MM.1S (cell line): ENCODE measurements around the gene FASTKD3.

Source experiments
- DNase-seq: peaks from one replicate; pipeline ENCODE4 v3.0.0-alpha.2; 2015
- H2AFZ ChIP-seq: fragments of 300-600 bp; sonication (generic); 2 replicates; pipeline ENCODE4 v1.6.0; 2016; ENCODE audit warnings: antibody characterized with exemption, low read length
- H3F3A ChIP-seq: fragments of 300-600 bp; sonication (generic); 2 replicates; pipeline ENCODE4 v1.6.1; 2016; ENCODE audit warnings: mild to moderate bottlenecking, antibody characterized with exemption, low read length, moderate library complexity, mixed read lengths; ENCODE audit not compliant: insufficient read depth
- H3K27ac ChIP-seq: fragments of 300-600 bp; sonication (generic); 2 replicates; pipeline ENCODE4 v1.5.1; 2016; ENCODE audit warnings: mild to moderate bottlenecking, low read length
- H3K27me3 ChIP-seq: fragments of 300-600 bp; sonication (generic); replicated peaks from 2 replicates; pipeline ENCODE4 v1.6.0; 2016; ENCODE audit warnings: low read length; ENCODE audit not compliant: insufficient read depth
- H3K36me3 ChIP-seq: fragments of 300-600 bp; sonication (generic); replicated peaks from 2 replicates; pipeline ENCODE4 v1.6.1; 2016; ENCODE audit warnings: mild to moderate bottlenecking, low read length, mixed read lengths; ENCODE audit not compliant: insufficient read depth
- H3K4me1 ChIP-seq: fragments of 300-600 bp; sonication (generic); 2 replicates; pipeline ENCODE4 v1.6.1; 2016; ENCODE audit warnings: low read length, mixed read lengths
- H3K4me2 ChIP-seq: fragments of 300-600 bp; sonication (generic); 2 replicates; pipeline ENCODE4 v1.6.0; 2016; ENCODE audit warnings: low read depth, low read length
- H3K4me3 ChIP-seq: fragments of 300-600 bp; sonication (generic); 2 replicates; pipeline ENCODE4 v1.5.1; 2016; ENCODE audit warnings: low read length, mixed read lengths
- H3K79me2 ChIP-seq: fragments of 300-600 bp; sonication (generic); 2 replicates; pipeline ENCODE4 v1.6.1; 2016; ENCODE audit warnings: mixed run types, low read length, mixed read lengths
- H3K9ac ChIP-seq: fragments of 300-600 bp; sonication (generic); 2 replicates; pipeline ENCODE4 v1.6.1; 2016; ENCODE audit warnings: low read length, mixed read lengths
- H3K9me2 ChIP-seq: fragments of 300-600 bp; sonication (generic); replicated peaks from 2 replicates; pipeline ENCODE4 v1.6.1; 2016; ENCODE audit warnings: mild to moderate bottlenecking, low read length, mixed read lengths; ENCODE audit not compliant: insufficient read depth
- H3K9me3 ChIP-seq: fragments of 300-600 bp; sonication (generic); replicated peaks from 2 replicates; pipeline ENCODE4 v1.6.1; 2016; ENCODE audit warnings: mild to moderate bottlenecking, low read length, mixed read lengths; ENCODE audit not compliant: insufficient read depth
- H4K20me1 ChIP-seq: fragments of 300-600 bp; sonication (generic); 2 replicates; pipeline ENCODE4 v1.6.1; 2016; ENCODE audit warnings: mild to moderate bottlenecking, low read length, moderate library complexity, mixed read lengths; ENCODE audit not compliant: insufficient read depth
- EZH2 ChIP-seq: fragments of 300-600 bp; sonication (generic); optimal IDR thresholded peaks from 2 replicates; pipeline ENCODE3; 2017; ENCODE audit warnings: low read depth, mild to moderate bottlenecking, antibody characterized with exemption, low read length, mixed read lengths
- EZH2phosphoT487 ChIP-seq: fragments of 300-600 bp; sonication (generic); IDR thresholded peaks from 2 replicates; pipeline ENCODE4 v1.6.1; 2018; ENCODE audit warnings: antibody characterized with exemption, low read length
- TF ChIP-seq, protein P1 (sequence below): fragments of 300-600 bp; sonication (generic); IDR thresholded peaks from 2 replicates; pipeline ENCODE4 v1.5.1; 2016; ENCODE audit warnings: antibody characterized with exemption, low read length, mixed read lengths

FASTKD3 gene

DNA sequence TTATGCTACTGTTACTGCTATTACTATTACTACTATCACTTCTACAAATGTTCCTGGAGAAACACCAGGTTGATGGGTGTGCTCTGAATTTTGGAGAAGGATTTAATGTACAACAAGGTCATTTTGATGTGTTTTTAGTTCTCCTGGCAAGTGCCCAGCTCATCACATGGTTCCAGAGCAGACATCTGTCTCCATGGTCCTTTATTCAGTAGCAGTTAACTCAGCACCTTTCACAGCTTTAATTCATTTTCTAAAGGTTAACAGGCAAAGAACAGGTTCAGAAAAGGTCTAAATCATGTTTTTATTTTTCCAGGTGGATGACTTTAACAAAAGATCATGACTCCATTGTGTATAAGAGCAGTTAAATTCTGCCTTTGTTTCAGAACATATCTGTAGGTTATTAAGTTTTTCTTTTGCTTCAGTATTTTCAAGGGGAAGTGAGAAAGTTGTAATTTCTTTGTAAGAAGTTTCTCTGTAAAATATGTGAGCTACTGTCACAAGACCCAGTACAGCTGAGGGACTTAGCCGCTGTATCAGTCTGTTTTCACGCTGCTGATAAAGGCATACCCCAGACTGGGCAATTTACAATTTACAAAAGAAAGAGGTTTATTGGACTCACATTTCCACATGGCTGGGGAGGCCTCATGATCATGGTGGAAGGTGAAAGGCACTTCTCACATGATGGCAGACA, 42.1 kb upstream of the FASTKD3 start:
- Histone ChIP-seq H4K20me1 (no peaks in the 10 kb centered on the region), H3K27ac (no peak overlapping the region), H3K79me2 (no peaks in the 10 kb centered on the region)

DNA sequence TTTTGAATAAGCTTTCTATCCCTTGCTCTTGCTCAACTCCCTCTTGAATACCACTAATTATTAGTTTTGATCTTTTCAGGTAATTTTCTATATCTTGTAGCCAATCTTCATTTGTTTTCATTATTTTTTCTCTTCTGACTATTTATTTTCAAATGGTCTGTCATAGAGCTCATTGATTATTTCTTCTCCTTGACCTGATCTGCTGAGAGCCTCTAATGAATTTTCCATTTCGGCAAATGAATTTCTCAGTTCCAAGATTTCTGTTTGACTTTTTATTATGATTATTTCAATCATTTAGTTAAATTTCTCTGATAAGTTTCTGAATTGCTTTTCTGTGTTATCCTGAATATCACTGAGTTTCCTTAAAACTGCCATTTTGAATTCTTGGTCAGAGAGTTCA, 39.5 kb upstream of the FASTKD3 start:
- no peak overlapping the region for H3K9ac ChIP-seq
- no peaks in the 10 kb centered on the region for H3K27me3 ChIP-seq
- no peaks in the 10 kb centered on the region for H4K20me1 ChIP-seq
- no peaks in the 10 kb centered on the region for H3K9me2 ChIP-seq
- H3K27ac ChIP-seq: no peak overlapping the region
- no peak overlapping the region for H3K4me3 ChIP-seq
- TF ChIP-seq EZH2 (no peak), EZH2phosphoT487 (no peak)
- TF ChIP-seq, protein P1, sequence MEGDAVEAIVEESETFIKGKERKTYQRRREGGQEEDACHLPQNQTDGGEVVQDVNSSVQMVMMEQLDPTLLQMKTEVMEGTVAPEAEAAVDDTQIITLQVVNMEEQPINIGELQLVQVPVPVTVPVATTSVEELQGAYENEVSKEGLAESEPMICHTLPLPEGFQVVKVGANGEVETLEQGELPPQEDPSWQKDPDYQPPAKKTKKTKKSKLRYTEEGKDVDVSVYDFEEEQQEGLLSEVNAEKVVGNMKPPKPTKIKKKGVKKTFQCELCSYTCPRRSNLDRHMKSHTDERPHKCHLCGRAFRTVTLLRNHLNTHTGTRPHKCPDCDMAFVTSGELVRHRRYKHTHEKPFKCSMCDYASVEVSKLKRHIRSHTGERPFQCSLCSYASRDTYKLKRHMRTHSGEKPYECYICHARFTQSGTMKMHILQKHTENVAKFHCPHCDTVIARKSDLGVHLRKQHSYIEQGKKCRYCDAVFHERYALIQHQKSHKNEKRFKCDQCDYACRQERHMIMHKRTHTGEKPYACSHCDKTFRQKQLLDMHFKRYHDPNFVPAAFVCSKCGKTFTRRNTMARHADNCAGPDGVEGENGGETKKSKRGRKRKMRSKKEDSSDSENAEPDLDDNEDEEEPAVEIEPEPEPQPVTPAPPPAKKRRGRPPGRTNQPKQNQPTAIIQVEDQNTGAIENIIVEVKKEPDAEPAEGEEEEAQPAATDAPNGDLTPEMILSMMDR: no peak
- H3K9me3 ChIP-seq: no peaks in the 10 kb centered on the region
- no peaks in the 10 kb centered on the region for H3K79me2 ChIP-seq
- no peak overlapping the region for H2AFZ ChIP-seq
- no peak for DNase-seq
- H3F3A ChIP-seq: no peaks in the 10 kb centered on the region
- no peaks in the 10 kb centered on the region for H3K36me3 ChIP-seq
- no peak overlapping the region for H3K4me2 ChIP-seq
- no peaks in the 10 kb centered on the region for H3K4me1 ChIP-seq

More for the DNA sequence above, 42.1 kb upstream of the FASTKD3 start:
- no peak for DNase-seq
- no peak overlapping the region for H3K4me2 ChIP-seq
- no peaks in the 10 kb centered on the region for H3F3A ChIP-seq
- H3K9me3 ChIP-seq: no peaks in the 10 kb centered on the region
- H2AFZ ChIP-seq: no peak overlapping the region
- H3K27me3 ChIP-seq: no peaks in the 10 kb centered on the region
- TF ChIP-seq EZH2 (no peak), EZH2phosphoT487 (no peak)
- TF ChIP-seq, protein P1: no peak
- no peak overlapping the region for H3K9ac ChIP-seq
- no peaks in the 10 kb centered on the region for H3K4me1 ChIP-seq
- no peak overlapping the region for H3K4me3 ChIP-seq
- no peaks in the 10 kb centered on the region for H3K9me2 ChIP-seq
- no peaks in the 10 kb centered on the region for H3K36me3 ChIP-seq

DNA sequence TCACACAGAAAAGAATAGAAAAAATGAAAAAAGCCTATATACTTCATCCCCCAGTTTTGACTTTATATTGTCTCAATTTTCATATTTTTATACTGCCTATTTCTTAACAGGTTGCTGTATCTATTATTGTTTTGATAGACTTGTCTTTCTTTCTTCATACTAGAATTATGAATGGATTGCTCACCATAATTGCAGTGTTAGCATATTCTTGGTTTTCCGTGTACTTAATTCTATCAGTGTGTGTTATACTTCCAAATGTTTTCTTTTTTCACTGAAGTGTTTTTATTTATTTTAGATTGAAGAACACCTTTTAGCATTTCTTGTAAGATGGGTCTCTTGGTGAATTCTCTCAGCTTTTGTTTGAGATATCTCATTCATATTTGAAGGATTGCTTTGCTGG, 38.8 kb upstream of the FASTKD3 start:
- no peak for DNase-seq
- Histone ChIP-seq H3F3A (no peaks in the 10 kb centered on the region), H4K20me1 (no peaks in the 10 kb centered on the region), H3K4me2 (no peak overlapping the region), H3K4me3 (no peak overlapping the region), H3K36me3 (no peaks in the 10 kb centered on the region), H3K27me3 (no peaks in the 10 kb centered on the region), H3K9me3 (no peaks in the 10 kb centered on the region), H3K9me2 (no peaks in the 10 kb centered on the region), H3K9ac (no peak overlapping the region), H3K79me2 (no peaks in the 10 kb centered on the region), H2AFZ (no peak overlapping the region), H3K27ac (no peak overlapping the region), H3K4me1 (no peaks in the 10 kb centered on the region)
- TF ChIP-seq, protein P1: no peak
- TF ChIP-seq EZH2phosphoT487 (no peak), EZH2 (no peak)
